ENCODE measurements around the gene GSTO1. TPM values are rescaled to one million over a fixed set of nuclear protein-coding genes. Genes with fewer than 3 reads are reported as not detected.
A peak's percentile ranks its signal among the peaks of the same experiment; 100 is the strongest.

Gene GSTO1
- total and polyA plus RNA-seq, 9 of the 15 experiments (the other 6 are each of a cell fraction or from before 2014, with no cell fraction given), result 136 to 592 (median 237) TPM

GRCh38 chr10:104301907-104302690 is 47.4 kb downstream of the GSTO1 start:
- ChIA-PET CTCF (ENCODE audit: low intra/inter-chr PET ratio) (no interaction called here), POLR2A (no interaction called here)
- H3K79me2 ChIP-seq (ENCODE audit: control insufficient read depth, insufficient read depth, low read length), result no peaks in the 10 kb centered on the region
- H3K4me3 ChIP-seq, result no peak overlapping the region
- peaks cover 0 to 2% of the 10 kb centered on the region in 2 experiments; a peak in 1 of 5 replicates for H3K27me3 ChIP-seq (ENCODE audit: control insufficient read depth in 2 of 2, insufficient read depth in 2 of 2, low read length in 2 of 2)
- no peaks in the 10 kb centered on the region; the same call in 1 of the 2 replicates for H3K9me3 ChIP-seq (replicated peaks; ENCODE audit: control insufficient read depth, insufficient read depth, low read depth, low read length)
- H3K9me1 ChIP-seq (ENCODE audit: control insufficient read depth, insufficient read depth, low read length), result no peaks in the 10 kb centered on the region
- in situ Hi-C loops (cut with MboI) (no loop called here), intact Hi-C loops (cut with micrococcal nuclease) (no loop called here)
- DNase-seq (ENCODE audit: extremely low read depth in 1 of 4, low spot score in 3 of 4), result no peak
- no peak overlapping the region for H3K27ac ChIP-seq (ENCODE audit: extremely low read depth, low read depth, low read length)
- no peak for ATAC-seq
- H3K9ac ChIP-seq (ENCODE audit: insufficient read depth in 1 of 2, low read depth in 2 of 2, low read length in 2 of 2), result no peak overlapping the region
- no peak for FAIRE-seq
- 0% methylated on average over 3 of the region's 3 CpGs for WGBS (ENCODE audit: insufficient coverage, low coverage, missing lambda C conversion rate)
- H3K4me1 ChIP-seq (replicated peaks in 1 of 2; ENCODE audit: control insufficient read depth in 2 of 2, insufficient read depth in 2 of 2, low read length in 2 of 2), result no peaks in the 10 kb centered on the region; a peak in 3 of 5 replicates
- H3K36me3 ChIP-seq (ENCODE audit: control insufficient read depth, insufficient read depth, low read length), result no peaks in the 10 kb centered on the region
- H3K4me2 ChIP-seq (ENCODE audit: insufficient read depth, low read length), result no peak overlapping the region
- TF ChIP-seq JUNB (CRISPR knock-in tag; conservative IDR thresholded peaks at IDR 0.05) (no peak), FOXA3 (CRISPR knock-in tag; conservative IDR thresholded peaks at IDR 0.05 in 1 of 2, IDR thresholded peaks at IDR 0.05 in 1 of 2) (no peak)
- H4K20me1 ChIP-seq (replicated peaks; ENCODE audit: control insufficient read depth, insufficient read depth, low read length), result no peaks in the 10 kb centered on the region
- H2AFZ ChIP-seq (ENCODE audit: low read depth, low read length), result no peak overlapping the region
- no TSS peak for BruUV-seq (replicated peaks)

GRCh38 chr10:104303594-104304355 is 49.1 kb downstream of the GSTO1 start:
- H3K36me3 ChIP-seq (ENCODE audit: control insufficient read depth, insufficient read depth, low read length), result no peaks in the 10 kb centered on the region
- no peak for FAIRE-seq
- H3K4me3 ChIP-seq, result no peak overlapping the region
- WGBS (ENCODE audit: insufficient coverage, low coverage, missing lambda C conversion rate), result 32% methylated on average over 2 of the region's 2 CpGs
- no peak for ATAC-seq
- H3K27ac ChIP-seq (ENCODE audit: extremely low read depth, low read depth, low read length), result no peak overlapping the region
- peaks cover 0 to 2% of the 10 kb centered on the region in 2 experiments; a peak in 1 of 5 replicates for H3K27me3 ChIP-seq (ENCODE audit: control insufficient read depth in 2 of 2, insufficient read depth in 2 of 2, low read length in 2 of 2)
- TF ChIP-seq ZFP36 (IDR thresholded peaks at IDR 0.05; ENCODE audit: low read depth, low read length, partially characterized antibody), result peak; percentile 63
- TF ChIP-seq NCOA1 (IDR thresholded peaks at IDR 0.05; ENCODE audit: low read depth), result no peak
- no peak for TF ChIP-seq E2F1 (CRISPR knock-in tag; IDR thresholded peaks at IDR 0.05)
- TF ChIP-seq FOXP1 (CRISPR knock-in tag; IDR thresholded peaks at IDR 0.05), result no peak
- H2AFZ ChIP-seq (ENCODE audit: low read depth, low read length), result no peak overlapping the region
- H3K4me2 ChIP-seq (ENCODE audit: insufficient read depth, low read length), result no peak overlapping the region
- no peaks in the 10 kb centered on the region; the same call in 1 of the 2 replicates for H3K9me3 ChIP-seq (replicated peaks; ENCODE audit: control insufficient read depth, insufficient read depth, low read depth, low read length)
- DNase-seq (ENCODE audit: extremely low read depth in 1 of 4, low spot score in 3 of 4), result no peak
- H3K79me2 ChIP-seq (ENCODE audit: control insufficient read depth, insufficient read depth, low read length), result no peaks in the 10 kb centered on the region
- H4K20me1 ChIP-seq (replicated peaks; ENCODE audit: control insufficient read depth, insufficient read depth, low read length), result no peaks in the 10 kb centered on the region
- no peaks in the 10 kb centered on the region; a peak in 3 of 5 replicates for H3K4me1 ChIP-seq (replicated peaks in 1 of 2; ENCODE audit: control insufficient read depth in 2 of 2, insufficient read depth in 2 of 2, low read length in 2 of 2)
- BruUV-seq (replicated peaks), result no TSS peak
- intact Hi-C loops (cut with micrococcal nuclease) (no loop called here), in situ Hi-C loops (cut with MboI) (no loop called here)
- ChIA-PET CTCF (ENCODE audit: low intra/inter-chr PET ratio) (interaction anchor here (2.5 kb wide), 1 partner anchor 46 kb away, joined by 11 read pairs; no protein-coding TSS in a partner anchor), POLR2A (no interaction called here)
- H3K9me1 ChIP-seq (ENCODE audit: control insufficient read depth, insufficient read depth, low read length), result no peaks in the 10 kb centered on the region
- no peak overlapping the region for H3K9ac ChIP-seq (ENCODE audit: insufficient read depth in 1 of 2, low read depth in 2 of 2, low read length in 2 of 2)
